Calu3 (cell line): ENCODE results near the gene RGSL1. TPM values are rescaled to one million over a fixed set of nuclear protein-coding genes. Genes with fewer than 3 reads are reported as not detected.

Experiments used
- BruUV-seq: library from RNA; stranded (reverse); fragments of 400-500 nt; replicated peaks from 2 replicates; lab custom pipeline; 2021; lab: Mats Ljungman, UMichigan
- CTCF ChIA-PET: fragments of 300-600 bp; sonication (Branson Sonifier 250); formaldehyde crosslinking; loops from one replicate; lab custom pipeline; 2022; ENCODE audit warnings: antibody characterized with exemption; lab: Charles Lee
- DNase-seq: peaks from one replicate; pipeline ENCODE4 v3.0.0; 2022
- H3K27ac Mint-ChIP-seq: one replicate; pipeline ENCODE4 v1.8.0; 2022; ENCODE audit warnings: mixed read lengths; ENCODE audit not compliant: unreplicated experiment
- H3K27me3 Mint-ChIP-seq: one replicate; pipeline ENCODE4 v1.8.0; 2022; ENCODE audit warnings: mixed read lengths; ENCODE audit not compliant: unreplicated experiment
- H3K36me3 Mint-ChIP-seq: one replicate; pipeline ENCODE4 v1.8.0; 2022; ENCODE audit warnings: mild to moderate bottlenecking, moderate library complexity, mixed read lengths; ENCODE audit not compliant: insufficient read depth, unreplicated experiment
- H3K4me1 Mint-ChIP-seq: one replicate; pipeline ENCODE4 v1.8.0; 2022; ENCODE audit warnings: mild to moderate bottlenecking, low read depth, mixed read lengths; ENCODE audit not compliant: unreplicated experiment
- H3K4me3 Mint-ChIP-seq: one replicate; pipeline ENCODE4 v1.8.0; 2022; ENCODE audit warnings: mild to moderate bottlenecking, low read depth, moderate library complexity, mixed read lengths; ENCODE audit not compliant: unreplicated experiment
- H3K9me3 Mint-ChIP-seq: one replicate; pipeline ENCODE4 v1.8.0; 2022; ENCODE audit warnings: low read depth, mixed read lengths; ENCODE audit not compliant: unreplicated experiment
- intact Hi-C: fragments of 100-400 bp; cut with micrococcal nuclease; formaldehyde crosslinking; loops from one replicate; pipeline ENCODE4 v1.10.0; 2022; ENCODE audit not compliant: unreplicated experiment
- total RNA-seq: library from RNA; stranded (reverse); gene quantifications from 2 replicates; pipeline ENCODE4 v1.2.3, GENCODE V29; 2022
- TF ChIP-seq, protein P1 (sequence below): fragments of 200-600 bp; IDR thresholded peaks from one replicate; pipeline ENCODE4 v1.8.0; 2022; ENCODE audit warnings: antibody characterized with exemption; ENCODE audit not compliant: unreplicated experiment

Gene RGSL1
- total RNA-seq, 1 experiment from 2014 or later: not detected

DNA sequence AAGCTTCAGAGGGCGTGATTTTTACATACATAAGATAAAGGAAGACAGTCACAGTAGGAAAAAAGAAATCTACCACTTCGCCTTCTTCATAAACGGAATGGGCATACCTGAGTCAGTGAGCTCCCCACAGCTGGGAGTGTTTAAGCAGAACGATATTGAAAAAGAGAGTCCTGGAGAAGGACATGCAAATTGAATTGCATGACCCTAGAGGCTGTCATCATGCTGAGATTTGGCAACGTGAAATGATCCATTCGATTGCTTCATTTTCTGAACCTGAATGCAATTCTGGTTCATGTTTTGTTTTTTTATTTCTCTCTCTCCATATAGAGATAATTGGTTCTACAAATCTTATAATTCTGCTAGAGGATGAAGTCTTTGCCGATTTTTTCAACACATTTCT is 3.7 kb downstream of the RGSL1 start:
- Mint-ChIP-seq H3K36me3 (no peaks in the 10 kb centered on the region), H3K27me3 (peaks cover 77% of the 10 kb centered on the region), H3K4me1 (no peaks in the 10 kb centered on the region), H3K27ac (no peak overlapping the region), H3K4me3 (no peak overlapping the region), H3K9me3 (no peaks in the 10 kb centered on the region)
- no peak for DNase-seq
- CTCF ChIA-PET: no interaction called here
- intact Hi-C loops: no loop called here
- TF ChIP-seq, protein P1, sequence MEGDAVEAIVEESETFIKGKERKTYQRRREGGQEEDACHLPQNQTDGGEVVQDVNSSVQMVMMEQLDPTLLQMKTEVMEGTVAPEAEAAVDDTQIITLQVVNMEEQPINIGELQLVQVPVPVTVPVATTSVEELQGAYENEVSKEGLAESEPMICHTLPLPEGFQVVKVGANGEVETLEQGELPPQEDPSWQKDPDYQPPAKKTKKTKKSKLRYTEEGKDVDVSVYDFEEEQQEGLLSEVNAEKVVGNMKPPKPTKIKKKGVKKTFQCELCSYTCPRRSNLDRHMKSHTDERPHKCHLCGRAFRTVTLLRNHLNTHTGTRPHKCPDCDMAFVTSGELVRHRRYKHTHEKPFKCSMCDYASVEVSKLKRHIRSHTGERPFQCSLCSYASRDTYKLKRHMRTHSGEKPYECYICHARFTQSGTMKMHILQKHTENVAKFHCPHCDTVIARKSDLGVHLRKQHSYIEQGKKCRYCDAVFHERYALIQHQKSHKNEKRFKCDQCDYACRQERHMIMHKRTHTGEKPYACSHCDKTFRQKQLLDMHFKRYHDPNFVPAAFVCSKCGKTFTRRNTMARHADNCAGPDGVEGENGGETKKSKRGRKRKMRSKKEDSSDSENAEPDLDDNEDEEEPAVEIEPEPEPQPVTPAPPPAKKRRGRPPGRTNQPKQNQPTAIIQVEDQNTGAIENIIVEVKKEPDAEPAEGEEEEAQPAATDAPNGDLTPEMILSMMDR: no peak
- no TSS peak for BruUV-seq

DNA sequence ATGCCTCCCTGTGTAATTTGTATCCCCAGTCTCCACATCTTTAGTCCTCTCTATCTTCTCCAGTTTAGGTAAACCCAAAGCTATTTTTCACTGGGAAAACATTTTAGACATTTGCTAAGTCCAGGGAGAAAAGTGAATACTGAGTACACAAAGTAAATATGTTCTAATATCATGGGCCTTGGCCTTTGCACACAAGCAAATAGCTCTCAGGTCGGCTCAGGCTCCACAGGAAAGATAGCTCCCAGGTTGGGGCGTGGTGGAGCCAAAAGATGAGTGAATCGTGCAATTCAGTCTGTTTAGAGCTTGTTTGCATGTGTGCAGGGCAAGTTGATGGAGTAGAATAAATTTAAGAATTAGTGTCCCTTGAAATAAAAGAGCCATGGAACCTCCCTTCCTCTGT is 7.9 kb downstream of the RGSL1 start:
- intact Hi-C loops: no loop called here
- no peak for DNase-seq
- no peaks in the 10 kb centered on the region for H3K36me3 Mint-ChIP-seq

DNA sequence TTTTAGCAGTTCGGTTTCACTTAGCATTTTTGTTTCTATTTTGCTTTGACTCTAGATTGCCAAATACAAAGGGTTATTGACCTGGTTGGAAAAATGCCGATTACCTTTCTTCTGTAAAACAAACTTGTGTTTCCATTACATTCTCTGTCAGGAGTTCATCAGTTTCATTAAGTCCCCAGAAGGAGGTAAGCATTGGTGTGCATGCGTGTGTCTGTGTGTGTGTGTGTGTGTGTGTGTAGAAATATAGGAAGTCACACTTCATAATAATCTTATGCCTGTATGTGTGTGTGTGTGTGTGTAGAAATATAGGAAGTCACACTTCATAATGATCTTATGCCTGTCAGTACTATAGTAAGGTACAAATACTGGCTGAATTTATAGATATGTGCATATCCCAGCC is 10.0 kb downstream of the RGSL1 start:
- Mint-ChIP-seq H3K27ac (no peak overlapping the region), H3K9me3 (no peaks in the 10 kb centered on the region), H3K36me3 (no peaks in the 10 kb centered on the region), H3K4me3 (no peak overlapping the region), H3K4me1 (no peaks in the 10 kb centered on the region), H3K27me3 (peaks cover 60% of the 10 kb centered on the region)
- TF ChIP-seq, protein P1: no peak
- CTCF ChIA-PET: no interaction called here
- no TSS peak for BruUV-seq
- no peak for DNase-seq
- intact Hi-C loops: no loop called here

More for the DNA sequence above, 7.9 kb downstream of the RGSL1 start:
- Mint-ChIP-seq H3K4me1 (no peaks in the 10 kb centered on the region), H3K27ac (no peak overlapping the region), H3K27me3 (peaks cover 81% of the 10 kb centered on the region), H3K4me3 (no peak overlapping the region), H3K9me3 (no peaks in the 10 kb centered on the region)
- TF ChIP-seq, protein P1: no peak
- CTCF ChIA-PET: no interaction called here
- no TSS peak for BruUV-seq

DNA sequence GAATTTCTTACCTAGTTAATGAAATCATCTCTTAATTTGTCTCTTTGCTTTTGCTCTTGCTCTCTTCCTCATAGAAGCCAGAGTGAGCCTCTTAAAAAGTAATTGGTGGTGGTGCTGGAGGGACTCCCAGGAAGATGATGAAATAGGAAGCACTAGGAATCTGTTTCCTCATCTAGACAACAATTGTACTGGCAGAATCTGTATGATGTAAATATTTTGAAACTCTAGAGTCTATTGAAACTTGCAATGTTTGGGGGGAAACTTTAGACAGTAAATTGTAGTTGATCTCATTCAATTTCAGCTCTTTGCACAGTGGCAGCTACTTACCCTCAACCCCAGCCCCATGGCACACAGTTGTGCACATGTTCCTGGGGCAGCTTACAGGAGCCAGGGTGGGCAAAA is 10.6 kb downstream of the RGSL1 start:
- CTCF ChIA-PET: no interaction called here
- Mint-ChIP-seq H3K9me3 (no peaks in the 10 kb centered on the region), H3K36me3 (no peaks in the 10 kb centered on the region), H3K27me3 (peaks cover 54% of the 10 kb centered on the region), H3K4me3 (no peak overlapping the region), H3K4me1 (no peaks in the 10 kb centered on the region), H3K27ac (no peak overlapping the region)
- TF ChIP-seq, protein P1: no peak
- no peak for DNase-seq
- no TSS peak for BruUV-seq
- intact Hi-C loops: no loop called here
